ENCODE results near the gene SCPEP1. TPM values are rescaled to one million over a fixed set of nuclear protein-coding genes. Genes with fewer than 3 reads are reported as not detected.

Gene SCPEP1
- total RNA-seq, 4 donors from 2014 or later = 22.2 to 156 (median 59.2) TPM

DNA sequence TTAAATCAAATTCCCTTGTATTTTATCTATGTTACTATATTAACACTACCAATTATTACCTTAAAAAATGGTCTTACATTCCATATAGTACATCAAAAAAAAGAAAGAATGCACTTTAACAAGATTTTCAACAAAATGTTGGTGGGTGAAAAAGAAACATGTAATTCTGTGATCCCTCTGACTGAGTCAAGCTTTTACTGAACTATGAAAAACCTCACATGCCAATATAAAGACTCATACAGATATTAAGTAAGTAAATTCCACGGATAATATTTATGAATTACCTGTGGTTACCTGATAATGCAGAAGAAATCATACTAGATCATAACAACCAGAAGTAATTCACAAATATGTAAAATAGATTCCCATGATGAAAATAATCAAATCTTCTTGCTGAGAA lies 29.4 kb upstream of the SCPEP1 start:
- TF ChIP-seq, protein P1, sequence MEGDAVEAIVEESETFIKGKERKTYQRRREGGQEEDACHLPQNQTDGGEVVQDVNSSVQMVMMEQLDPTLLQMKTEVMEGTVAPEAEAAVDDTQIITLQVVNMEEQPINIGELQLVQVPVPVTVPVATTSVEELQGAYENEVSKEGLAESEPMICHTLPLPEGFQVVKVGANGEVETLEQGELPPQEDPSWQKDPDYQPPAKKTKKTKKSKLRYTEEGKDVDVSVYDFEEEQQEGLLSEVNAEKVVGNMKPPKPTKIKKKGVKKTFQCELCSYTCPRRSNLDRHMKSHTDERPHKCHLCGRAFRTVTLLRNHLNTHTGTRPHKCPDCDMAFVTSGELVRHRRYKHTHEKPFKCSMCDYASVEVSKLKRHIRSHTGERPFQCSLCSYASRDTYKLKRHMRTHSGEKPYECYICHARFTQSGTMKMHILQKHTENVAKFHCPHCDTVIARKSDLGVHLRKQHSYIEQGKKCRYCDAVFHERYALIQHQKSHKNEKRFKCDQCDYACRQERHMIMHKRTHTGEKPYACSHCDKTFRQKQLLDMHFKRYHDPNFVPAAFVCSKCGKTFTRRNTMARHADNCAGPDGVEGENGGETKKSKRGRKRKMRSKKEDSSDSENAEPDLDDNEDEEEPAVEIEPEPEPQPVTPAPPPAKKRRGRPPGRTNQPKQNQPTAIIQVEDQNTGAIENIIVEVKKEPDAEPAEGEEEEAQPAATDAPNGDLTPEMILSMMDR (IDR thresholded peaks at IDR 0.05; ENCODE audit: low read depth) = no peak

DNA sequence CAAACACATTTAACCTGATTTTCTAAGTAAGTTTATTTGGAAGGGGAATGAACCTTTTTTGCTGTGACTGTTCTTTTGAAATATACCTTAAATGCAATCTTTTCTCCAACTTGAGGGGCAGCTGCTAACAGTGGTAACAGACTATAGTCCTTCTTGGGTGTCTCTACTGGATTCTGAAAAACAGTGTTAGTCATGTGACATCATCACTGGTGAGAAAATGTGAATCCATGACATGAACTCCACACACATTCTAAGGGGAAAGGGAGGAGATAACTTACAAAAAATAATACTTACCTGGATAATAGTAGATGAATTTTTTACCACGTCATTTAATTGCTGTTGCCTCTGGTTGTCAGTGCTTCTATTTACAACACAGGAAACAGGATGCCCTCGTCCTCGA lies 28.3 kb upstream of the SCPEP1 start:
- TF ChIP-seq, protein P1 (IDR thresholded peaks at IDR 0.05; ENCODE audit: low read depth) = no peak

DNA sequence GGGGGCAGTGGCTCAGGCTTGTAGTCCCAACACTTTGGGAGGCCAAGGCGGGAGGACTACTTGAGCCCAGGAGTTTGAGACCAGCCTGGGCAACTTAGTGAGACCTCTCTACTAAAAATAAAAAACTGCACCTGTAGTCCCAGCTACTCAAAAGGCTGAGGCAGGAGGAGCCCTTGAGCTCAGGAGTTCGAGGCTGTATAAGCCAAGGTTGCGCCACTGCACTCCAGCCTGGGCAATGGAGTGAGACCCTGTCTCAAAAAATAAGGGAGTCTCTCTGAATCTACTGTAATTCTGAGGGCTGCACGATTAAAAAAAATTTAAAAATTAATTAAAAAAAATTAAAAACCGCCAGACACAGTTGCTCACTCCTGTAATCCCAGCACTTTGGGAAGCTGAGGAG lies 20.9 kb upstream of the SCPEP1 start:
- TF ChIP-seq, protein P1 (IDR thresholded peaks at IDR 0.05; ENCODE audit: low read depth) = no peak

DNA sequence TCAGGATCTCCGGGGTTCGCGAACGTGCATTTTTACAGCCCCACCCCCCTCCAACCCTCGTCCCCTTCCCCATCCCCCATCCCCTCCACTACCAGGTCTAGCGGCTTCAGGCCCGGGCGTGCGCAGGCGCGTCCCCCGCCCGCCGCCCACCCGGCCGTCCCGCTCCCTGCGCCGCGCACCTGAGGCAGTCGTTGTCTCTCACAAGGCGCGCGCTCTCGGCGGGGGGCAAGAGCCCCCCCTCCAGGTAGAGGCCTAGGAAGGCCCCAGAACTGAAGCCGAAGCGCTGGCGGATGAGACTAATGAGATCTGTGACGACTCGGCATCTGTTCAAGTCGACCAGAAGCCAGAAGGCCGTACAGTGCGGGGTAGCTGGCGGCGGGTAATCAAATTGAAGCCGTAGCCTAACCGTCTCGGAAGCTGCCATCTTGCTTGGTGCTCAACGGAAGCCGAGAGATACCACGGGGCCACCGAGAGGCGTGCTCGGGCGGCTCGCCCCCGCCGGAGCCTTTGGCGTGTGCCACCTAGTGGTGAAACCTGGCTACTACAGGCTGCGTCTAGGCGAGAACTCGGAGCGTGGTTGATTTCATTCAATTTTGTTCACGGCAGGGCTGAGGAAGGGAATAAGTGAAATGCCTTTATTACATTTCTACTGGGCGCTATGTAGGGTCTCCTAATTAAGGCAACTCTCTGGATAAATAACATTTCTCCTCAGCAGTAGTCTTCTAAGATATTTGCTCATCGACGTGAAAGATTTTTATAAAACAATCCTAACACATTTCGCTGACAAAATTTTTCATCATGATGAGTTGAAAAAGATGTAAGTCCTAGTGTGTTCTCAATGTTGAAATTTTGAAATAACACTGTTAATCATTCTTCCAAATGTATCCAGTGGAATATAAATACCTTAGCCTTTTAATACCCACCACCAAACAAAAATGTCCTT lies 17.1 kb upstream of the SCPEP1 start, which contains the start of gene COIL:
COIL (minus strand) TSS at position 455 of the 943 bp plus-strand sequence; CDS start at position 424, 31 bp downstream.
- TF ChIP-seq, protein P1 (IDR thresholded peaks at IDR 0.05; ENCODE audit: low read depth) = no peak

DNA sequence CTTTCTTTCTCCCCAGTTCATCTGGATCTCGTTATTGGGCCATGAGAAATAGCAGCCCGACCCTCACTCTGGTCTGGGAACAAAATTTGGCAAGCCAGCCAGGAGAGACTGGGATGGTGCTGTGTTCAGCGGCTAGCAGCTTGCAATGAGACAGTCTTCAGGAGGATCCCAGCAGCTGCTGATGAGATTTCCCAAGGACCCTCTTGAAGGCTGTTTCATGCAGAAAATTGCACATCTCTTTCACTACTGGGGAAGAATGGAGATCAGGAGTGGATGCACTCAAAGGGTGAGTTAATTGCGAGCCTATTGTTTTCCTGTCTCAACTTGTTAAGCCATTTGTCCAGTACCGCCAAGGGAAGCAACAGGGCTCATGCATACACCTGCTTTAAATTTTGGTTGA lies 11.6 kb upstream of the SCPEP1 start:
- TF ChIP-seq, protein P1 (IDR thresholded peaks at IDR 0.05; ENCODE audit: low read depth) = no peak

DNA sequence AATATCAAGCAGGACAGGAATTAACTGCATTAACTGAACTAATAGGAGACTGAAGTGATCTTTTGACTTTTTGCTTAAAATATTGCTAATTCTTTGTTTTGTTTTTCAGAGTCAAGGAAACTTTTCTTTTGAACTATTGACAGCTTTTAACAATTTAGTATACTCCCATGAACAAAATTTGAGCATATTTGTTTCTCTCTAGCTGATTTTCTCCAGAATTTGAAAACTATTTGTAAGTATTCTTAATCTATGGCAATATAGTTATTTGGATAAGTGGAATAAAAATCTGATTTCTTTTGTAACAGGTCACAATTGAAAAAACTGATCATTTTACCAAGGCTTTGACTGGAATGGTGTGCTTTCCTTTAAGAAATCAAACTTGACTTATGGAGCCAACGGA lies 7.0 kb upstream of the SCPEP1 start:
- TF ChIP-seq, protein P1 (IDR thresholded peaks at IDR 0.05; ENCODE audit: low read depth) = no peak

DNA sequence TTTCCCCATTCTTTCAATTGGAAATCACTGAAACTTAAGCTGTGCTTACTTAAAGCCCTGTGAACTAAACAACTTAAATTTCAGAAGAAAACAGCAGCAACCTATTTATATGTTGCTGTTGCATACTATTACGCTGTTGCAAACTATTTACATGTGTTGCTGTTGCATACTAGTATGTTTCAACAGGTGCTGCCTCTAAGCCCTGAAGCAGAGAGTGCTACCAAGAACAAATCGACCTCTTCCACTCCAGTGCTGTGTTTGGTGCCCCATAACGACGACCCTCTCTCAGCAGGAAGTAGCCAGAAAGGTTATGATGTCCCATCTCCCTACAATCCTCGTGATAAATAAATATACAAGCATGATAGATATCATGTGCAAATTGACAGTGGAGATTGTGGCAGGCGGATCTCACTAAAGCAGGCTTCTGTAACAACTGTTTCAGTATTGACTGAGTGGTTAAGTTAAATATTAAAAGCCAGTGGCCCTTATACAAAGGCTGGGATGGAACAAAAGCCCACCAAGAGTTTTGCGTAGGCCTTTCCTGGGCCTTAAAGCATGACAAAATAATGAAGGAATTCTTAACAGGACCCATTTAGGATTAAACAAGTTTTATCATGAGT lies 5.7 kb upstream of the SCPEP1 start:
- TF ChIP-seq, protein P1 (IDR thresholded peaks at IDR 0.05; ENCODE audit: low read depth) = no peak
